ENCODE measurements around the gene LTC4S. TPM values are rescaled to one million over a fixed set of nuclear protein-coding genes. Genes with fewer than 3 reads are reported as not detected.

LTC4S gene
- total and polyA plus RNA-seq, 2 experiments from 2014 or later, result 1.6 to 3.7 TPM

DNA sequence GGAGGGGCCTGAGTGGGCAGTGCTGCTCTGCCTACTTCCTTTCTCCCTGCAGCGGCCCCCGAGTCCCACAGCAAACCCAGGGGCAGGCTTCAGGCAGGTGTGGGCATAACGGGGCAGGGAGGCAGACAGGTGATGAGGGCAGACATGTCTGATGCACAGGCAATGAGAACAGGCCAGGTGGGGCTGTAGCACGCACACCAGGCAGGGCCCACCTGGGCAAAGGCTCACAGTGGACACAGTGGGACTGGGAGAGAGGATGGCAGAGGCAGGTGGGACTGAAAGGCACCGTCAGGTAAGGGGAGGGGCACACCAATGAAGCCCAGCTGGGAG is 5.8 kb downstream of the LTC4S start:
- H3K36me3 ChIP-seq (ENCODE audit: low read depth), result peaks cover 9% of the 10 kb centered on the region; the same call in 1 of the 2 replicates
- H3K9me3 ChIP-seq (ENCODE audit: low read depth), result no peaks in the 10 kb centered on the region
- no peak overlapping the region for H3K27ac ChIP-seq
- TF ChIP-seq EZH2 (IDR thresholded peaks at IDR 0.05; ENCODE audit: insufficient read depth, poor library complexity, severe bottlenecking), result no peak
- TF ChIP-seq EZH2phosphoT487 (IDR thresholded peaks at IDR 0.05; ENCODE audit: insufficient read depth, low read depth), result no peak
- H4K20me1 ChIP-seq (ENCODE audit: insufficient read depth), result no peaks in the 10 kb centered on the region
- peaks cover 11% of the 10 kb centered on the region for H3K4me1 ChIP-seq (ENCODE audit: insufficient read depth)
- no peak overlapping the region for H2AFZ ChIP-seq
- H3K9me2 ChIP-seq (ENCODE audit: insufficient read depth), result no peaks in the 10 kb centered on the region
- WGBS, 2 experiments (ENCODE audit: low coverage in 1 of 2, low lambda C conversion rate in 2 of 2, missing lambda C conversion rate in 2 of 2), result 87 to 90% methylated on average over 5 of the region's 5 CpGs
- no peak overlapping the region for H3K4me2 ChIP-seq (ENCODE audit: unreplicated experiment)
- no peak overlapping the region for H3K4me3 ChIP-seq
- in situ Hi-C loops (cut with MboI), result no loop called here
- no peak for DNase-seq
- peaks cover 28% of the 10 kb centered on the region for H3K79me2 ChIP-seq (ENCODE audit: insufficient read depth)
- H3F3A ChIP-seq (ENCODE audit: insufficient read depth), result peaks cover 5% of the 10 kb centered on the region
- no peak overlapping the region for H3K9ac ChIP-seq
- H3K27me3 ChIP-seq (replicated peaks; ENCODE audit: insufficient read depth), result no peaks in the 10 kb centered on the region

DNA sequence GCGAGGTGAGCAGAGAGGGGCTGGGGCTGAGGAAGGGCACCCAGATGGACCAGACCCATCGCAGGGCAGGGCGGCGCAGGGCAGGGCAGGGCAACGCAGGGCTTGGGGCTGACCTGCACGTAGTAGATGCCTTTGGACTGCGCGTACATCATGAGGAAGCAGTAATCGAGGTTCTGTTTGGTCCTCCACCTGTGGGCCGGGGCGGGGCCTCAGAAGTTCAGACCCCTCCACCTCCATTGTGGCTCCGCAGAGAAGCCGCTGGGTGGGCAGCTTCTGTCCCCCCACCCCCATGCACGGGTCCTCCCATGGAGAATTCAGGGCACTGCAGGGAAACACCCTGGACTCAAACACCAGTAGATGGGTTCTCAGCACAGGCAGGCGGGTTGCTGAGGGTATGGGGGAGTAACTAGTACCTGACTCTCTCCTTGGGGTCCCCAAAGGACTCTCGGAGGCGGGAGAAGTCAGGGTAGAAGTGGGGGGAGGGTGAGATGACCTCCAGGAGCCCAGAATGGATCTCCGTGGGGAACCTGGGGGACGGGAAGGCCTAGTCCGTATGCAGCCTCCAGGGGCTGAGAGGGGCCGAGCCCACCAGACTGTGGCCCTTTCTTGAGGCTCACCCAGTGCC is 6.4 kb downstream of the LTC4S start:
- no peak for DNase-seq
- Histone ChIP-seq H3K79me2 (ENCODE audit: insufficient read depth) (peaks cover 34% of the 10 kb centered on the region), H3K9me2 (ENCODE audit: insufficient read depth) (no peaks in the 10 kb centered on the region), H3K9me3 (ENCODE audit: low read depth) (no peaks in the 10 kb centered on the region), H3K27ac (no peak overlapping the region), H3K27me3 (replicated peaks; ENCODE audit: insufficient read depth) (no peaks in the 10 kb centered on the region), H3F3A (ENCODE audit: insufficient read depth) (peaks cover 5% of the 10 kb centered on the region), H3K4me3 (no peak overlapping the region), H3K9ac (no peak overlapping the region), H3K4me1 (ENCODE audit: insufficient read depth) (peaks cover 17% of the 10 kb centered on the region), H3K4me2 (ENCODE audit: unreplicated experiment) (no peak overlapping the region), H4K20me1 (ENCODE audit: insufficient read depth) (no peaks in the 10 kb centered on the region), H2AFZ (no peak overlapping the region), H3K36me3 (ENCODE audit: low read depth) (peaks cover 9% of the 10 kb centered on the region; the same call in 1 of the 2 replicates)
- in situ Hi-C loops (cut with MboI), result no loop called here
- TF ChIP-seq EZH2 (IDR thresholded peaks at IDR 0.05; ENCODE audit: insufficient read depth, poor library complexity, severe bottlenecking) (no peak), EZH2phosphoT487 (IDR thresholded peaks at IDR 0.05; ENCODE audit: insufficient read depth, low read depth) (no peak)
- WGBS, 2 experiments (ENCODE audit: low coverage in 1 of 2, low lambda C conversion rate in 2 of 2, missing lambda C conversion rate in 2 of 2), result 89 to 93% methylated on average over 15 to 21 of the region's 21 CpGs

DNA sequence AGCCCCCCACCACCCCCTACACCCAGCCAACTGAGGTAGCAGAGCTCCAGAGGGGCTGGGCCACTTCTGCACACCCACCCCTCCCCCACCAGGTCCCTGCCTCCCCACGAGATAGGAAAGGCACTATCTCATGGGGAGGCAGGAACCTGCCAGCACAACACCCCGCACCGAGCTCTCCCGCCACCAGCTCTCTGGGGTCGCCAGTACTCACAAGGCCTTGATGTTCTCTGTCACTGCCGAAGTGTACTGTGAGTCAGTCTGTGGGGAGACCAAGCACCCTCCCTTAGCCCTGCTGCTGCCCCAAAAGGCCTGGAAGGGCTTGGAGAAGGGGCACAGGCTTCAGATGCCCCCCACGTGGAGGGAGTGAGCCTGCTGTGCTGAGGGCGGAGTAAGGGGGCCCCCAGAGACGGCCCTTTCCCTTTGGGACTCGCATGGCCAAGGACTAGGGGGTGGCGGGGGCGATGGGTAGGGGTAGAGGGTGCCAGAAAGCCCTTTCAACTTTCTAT is 7.0 kb downstream of the LTC4S start:
- no peak for TF ChIP-seq EZH2 (IDR thresholded peaks at IDR 0.05; ENCODE audit: insufficient read depth, poor library complexity, severe bottlenecking)
- Histone ChIP-seq H3K4me2 (ENCODE audit: unreplicated experiment) (no peak overlapping the region), H3K27ac (no peak overlapping the region), H3K9me2 (ENCODE audit: insufficient read depth) (no peaks in the 10 kb centered on the region), H2AFZ (no peak overlapping the region), H3K79me2 (ENCODE audit: insufficient read depth) (peaks cover 39% of the 10 kb centered on the region), H3K27me3 (replicated peaks; ENCODE audit: insufficient read depth) (no peaks in the 10 kb centered on the region), H3F3A (ENCODE audit: insufficient read depth) (peaks cover 5% of the 10 kb centered on the region), H3K4me3 (no peak overlapping the region), H3K9ac (no peak overlapping the region), H3K4me1 (ENCODE audit: insufficient read depth) (peaks cover 17% of the 10 kb centered on the region), H4K20me1 (ENCODE audit: insufficient read depth) (no peaks in the 10 kb centered on the region), H3K9me3 (ENCODE audit: low read depth) (no peaks in the 10 kb centered on the region), H3K36me3 (ENCODE audit: low read depth) (peaks cover 9% of the 10 kb centered on the region; the same call in 1 of the 2 replicates)
- DNase-seq, result no peak
- in situ Hi-C loops (cut with MboI), result no loop called here
- 80% methylated on average over 12 of the region's 12 CpGs for WGBS, 2 experiments (ENCODE audit: low coverage in 1 of 2, low lambda C conversion rate in 2 of 2, missing lambda C conversion rate in 2 of 2)

DNA sequence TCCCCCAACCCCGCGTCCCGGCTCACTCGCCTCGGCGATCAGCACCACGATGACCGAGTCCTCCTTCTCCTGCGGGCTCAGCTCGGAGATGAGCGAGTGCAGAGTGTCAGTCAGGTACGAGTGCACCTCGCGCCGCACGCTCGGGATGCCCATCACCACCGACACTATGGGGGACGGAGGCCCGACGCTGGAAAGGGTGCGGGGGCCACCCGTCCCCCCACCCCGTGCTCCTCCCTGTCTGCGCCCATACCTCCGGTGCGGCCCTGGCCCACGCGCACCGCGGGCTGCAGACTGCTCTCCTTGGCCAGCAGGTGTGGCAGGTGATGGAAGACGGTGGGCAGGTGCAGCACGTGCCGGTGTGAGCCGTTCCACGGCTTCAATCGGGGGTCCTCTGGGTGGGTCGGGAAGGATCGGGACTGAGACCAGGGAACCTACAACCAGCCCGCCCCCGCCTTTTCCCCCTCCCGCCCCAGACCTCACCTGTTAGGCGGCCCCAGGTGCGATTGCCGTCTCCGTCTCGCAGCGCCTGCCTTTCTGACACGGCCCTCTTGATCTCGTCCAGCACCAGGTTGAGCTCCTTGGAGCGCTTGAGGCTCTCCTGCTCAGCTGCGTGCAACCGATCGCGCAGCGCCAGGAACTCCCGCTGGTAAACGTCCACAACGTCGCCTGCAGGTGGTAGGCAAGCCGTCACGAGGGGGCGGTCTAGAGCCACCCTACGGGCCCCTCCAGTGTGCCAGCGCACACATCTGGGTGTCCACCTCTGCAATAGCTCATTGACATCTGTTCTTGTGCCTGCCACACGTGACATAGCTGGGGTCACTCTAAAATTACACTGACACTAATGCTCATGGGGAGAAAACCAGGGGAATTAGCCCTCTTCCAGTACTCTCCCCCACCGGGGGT is 7.8 kb downstream of the LTC4S start:
- H3K27me3 ChIP-seq (replicated peaks; ENCODE audit: insufficient read depth), result no peaks in the 10 kb centered on the region
- peaks cover 17% of the 10 kb centered on the region for H3K4me1 ChIP-seq (ENCODE audit: insufficient read depth)
- H3K9ac ChIP-seq, result no peak overlapping the region
- H4K20me1 ChIP-seq (ENCODE audit: insufficient read depth), result no peaks in the 10 kb centered on the region
- in situ Hi-C loops (cut with MboI), result no loop called here
- no peaks in the 10 kb centered on the region for H3K9me3 ChIP-seq (ENCODE audit: low read depth)
- H3F3A ChIP-seq (ENCODE audit: insufficient read depth), result peaks cover 5% of the 10 kb centered on the region
- no peaks in the 10 kb centered on the region for H3K9me2 ChIP-seq (ENCODE audit: insufficient read depth)
- H3K4me2 ChIP-seq (ENCODE audit: unreplicated experiment), result no peak overlapping the region
- H3K27ac ChIP-seq, result no peak overlapping the region
- peaks cover 9% of the 10 kb centered on the region; the same call in 1 of the 2 replicates for H3K36me3 ChIP-seq (ENCODE audit: low read depth)
- WGBS, 2 experiments (ENCODE audit: low coverage in 1 of 2, low lambda C conversion rate in 2 of 2, missing lambda C conversion rate in 2 of 2), result 86 to 87% methylated on average over 51 to 67 of the region's 67 CpGs
- no peak for DNase-seq
- no peak for TF ChIP-seq EZH2 (IDR thresholded peaks at IDR 0.05; ENCODE audit: insufficient read depth, poor library complexity, severe bottlenecking)
- TF ChIP-seq EZH2phosphoT487 (IDR thresholded peaks at IDR 0.05; ENCODE audit: insufficient read depth, low read depth), result no peak
- H3K79me2 ChIP-seq (ENCODE audit: insufficient read depth), result peaks cover 39% of the 10 kb centered on the region
- no peak overlapping the region for H3K4me3 ChIP-seq
- no peak overlapping the region for H2AFZ ChIP-seq

Measured in GM23248 (cell line).